ENCODE data around the gene COL13A1. TPM values are rescaled to one million over a fixed set of nuclear protein-coding genes. Genes with fewer than 3 reads are reported as not detected.

The COL13A1 gene
- total RNA-seq, 1 donor from 2014 or later, result 9.2 TPM

- DNase-seq (no peak), ATAC-seq (no peak)
- TF ChIP-seq CTCF (IDR thresholded peaks at IDR 0.05), result no peak
- Histone ChIP-seq H3K4me3 (no peak overlapping the region), H3K4me1 (no peaks in the 10 kb centered on the region), H3K36me3 (no peaks in the 10 kb centered on the region), H3K9me3 (no peaks in the 10 kb centered on the region), H3K27me3 (ENCODE audit: low read depth) (no peaks in the 10 kb centered on the region), H3K27ac (no peak overlapping the region)
- intact Hi-C loops (cut with DNase I), result no loop called here
Observed at GRCh38 chr10:69854511-69855345, 53.0 kb downstream of the COL13A1 start.

GRCh38 chr10:69855346-69856111 lies 53.8 kb downstream of the COL13A1 start:
- Histone ChIP-seq H3K27ac (no peak overlapping the region), H3K9me3 (no peaks in the 10 kb centered on the region), H3K27me3 (ENCODE audit: low read depth) (no peaks in the 10 kb centered on the region), H3K4me3 (no peak overlapping the region), H3K36me3 (no peaks in the 10 kb centered on the region), H3K4me1 (no peaks in the 10 kb centered on the region)
- no peak for DNase-seq
- intact Hi-C loops (cut with DNase I), result no loop called here
- TF ChIP-seq CTCF (IDR thresholded peaks at IDR 0.05), result no peak
- ATAC-seq, result no peak

- Histone ChIP-seq H3K27ac (no peak overlapping the region), H3K27me3 (ENCODE audit: low read depth) (no peaks in the 10 kb centered on the region), H3K4me3 (no peak overlapping the region), H3K9me3 (no peaks in the 10 kb centered on the region), H3K36me3 (no peaks in the 10 kb centered on the region), H3K4me1 (peaks cover 4% of the 10 kb centered on the region)
- ATAC-seq (no peak), DNase-seq (no peak)
- no peak for TF ChIP-seq CTCF (IDR thresholded peaks at IDR 0.05)
- intact Hi-C loops (cut with DNase I), result no loop called here
Observed at GRCh38 chr10:69856601-69857166, 55.0 kb downstream of the COL13A1 start.

- no peaks in the 10 kb centered on the region for H3K9me3 ChIP-seq
- peaks cover 6% of the 10 kb centered on the region for H3K4me1 ChIP-seq
- H3K4me3 ChIP-seq, result no peak overlapping the region
- TF ChIP-seq CTCF (IDR thresholded peaks at IDR 0.05), result no peak
- no peak overlapping the region for H3K27ac ChIP-seq
- ATAC-seq, result no peak
- no peaks in the 10 kb centered on the region for H3K36me3 ChIP-seq
- intact Hi-C loops (cut with DNase I), result no loop called here
- H3K27me3 ChIP-seq (ENCODE audit: low read depth), result no peaks in the 10 kb centered on the region
- DNase-seq, result no peak
Observed at GRCh38 chr10:69858201-69858600, 56.5 kb downstream of the COL13A1 start.

- Histone ChIP-seq H3K9me3 (no peaks in the 10 kb centered on the region), H3K4me1 (peaks cover 6% of the 10 kb centered on the region), H3K36me3 (no peaks in the 10 kb centered on the region), H3K4me3 (no peak overlapping the region), H3K27ac (no peak overlapping the region), H3K27me3 (ENCODE audit: low read depth) (no peaks in the 10 kb centered on the region)
- no peak for TF ChIP-seq CTCF (IDR thresholded peaks at IDR 0.05)
- no peak for ATAC-seq
- intact Hi-C loops (cut with DNase I), result no loop called here
- DNase-seq, result no peak
Observed at GRCh38 chr10:69860271-69860670, 58.6 kb downstream of the COL13A1 start.
